A673 (cell line): ENCODE data around the gene ACTN2.

Experiments used
- CTCF ChIP-seq: fragments of 300-800, 200-600 bp; sonication (generic); conservative IDR thresholded peaks from 2 replicates; pipeline ENCODE4 v1.5.1; 2017; ENCODE audit warnings: low read depth, mild to moderate bottlenecking, antibody characterized with exemption, low read length, moderate library complexity, mixed read lengths
- EZH2 ChIP-seq: fragments of 200-600 bp; sonication (generic); IDR thresholded peaks from 2 replicates; pipeline ENCODE4 v1.6.1; 2017; ENCODE audit warnings: borderline replicate concordance, low read depth, mild to moderate bottlenecking, mixed read lengths, antibody characterized with exemption, low read length; ENCODE audit not compliant: poor library complexity, severe bottlenecking

GRCh38 chr1:236773919-236774318 lies 87.6 kb downstream of the ACTN2 start:
- no peak for TF ChIP-seq CTCF
- TF ChIP-seq EZH2: no peak
